Right ventricle myocardium superior (tissue), 1 donor: ENCODE measurements around the gene PLD6. TPM values are rescaled to one million over a fixed set of nuclear protein-coding genes. Genes with fewer than 3 reads are reported as not detected.
"Not testable (repeated sequence)": the region's sequence is repeated elsewhere in the genome, so short reads cannot be mapped to it uniquely, and the experiment has no call there.

Experiments used
- ATAC-seq: fragments of 200-7000 bp; cut with Tn5 transposase; one replicate; pipeline ENCODE4 v1.9.1; 2020; ENCODE audit warnings: mild to moderate bottlenecking; ENCODE audit not compliant: poor library complexity
- DNase-seq: peaks from one replicate; pipeline ENCODE4 v3.0.0-alpha.2; 2020
- intact Hi-C: fragments of 100-400 bp; cut with DNase I; formaldehyde crosslinking; loops from one replicate; pipeline ENCODE4 v1.11.2; 2022
- total RNA-seq: library from RNA; stranded (reverse); fragmentation: NEBNext Ultra II Directional; extraction: Animal tissue kit (Norgen Biotek cat#: 25700); gene quantifications from one replicate; pipeline ENCODE4 v1.2.1, GENCODE V29; 2021
- donor health status: DM: no; HTN: yes; CAD: no; lungs with severe emphysema.

Gene PLD6
- total RNA-seq, 1 donor from 2014 or later: 10.2 TPM

GRCh38 chr17:17184985-17185757 lies 21.0 kb downstream of the PLD6 start:
- ATAC-seq: peak; percentile 42
- DNase-seq, intact Hi-C loops: not testable (repeated sequence)

DNA sequence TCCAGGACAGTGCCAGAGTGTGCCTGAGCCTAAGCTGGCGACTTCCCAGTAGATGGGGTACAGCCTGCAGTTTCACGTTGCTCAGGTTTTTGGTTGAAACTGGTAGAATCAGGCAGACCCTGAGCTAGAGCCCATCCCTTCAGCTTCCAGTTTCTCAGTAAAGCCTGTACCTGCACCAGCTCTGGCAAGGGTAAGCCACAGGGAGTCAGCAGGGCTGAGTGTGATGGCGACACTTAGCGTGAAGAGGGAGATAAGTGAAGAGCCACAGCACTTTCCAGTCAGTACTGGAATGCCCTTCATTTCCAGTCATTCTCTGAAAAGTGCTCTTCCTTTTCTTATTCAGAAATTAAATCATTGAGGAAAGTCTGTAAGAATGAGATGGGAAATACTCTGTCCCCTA lies 22.4 kb downstream of the PLD6 start:
- intact Hi-C loops: no loop called here
- ATAC-seq: peak; percentile 66
- DNase-seq: no peak

- DNase-seq: no peak
- ATAC-seq: no peak
- intact Hi-C loops: no loop called here
Measured at GRCh38 chr17:17182598-17183136, 23.5 kb downstream of the PLD6 start.

DNA sequence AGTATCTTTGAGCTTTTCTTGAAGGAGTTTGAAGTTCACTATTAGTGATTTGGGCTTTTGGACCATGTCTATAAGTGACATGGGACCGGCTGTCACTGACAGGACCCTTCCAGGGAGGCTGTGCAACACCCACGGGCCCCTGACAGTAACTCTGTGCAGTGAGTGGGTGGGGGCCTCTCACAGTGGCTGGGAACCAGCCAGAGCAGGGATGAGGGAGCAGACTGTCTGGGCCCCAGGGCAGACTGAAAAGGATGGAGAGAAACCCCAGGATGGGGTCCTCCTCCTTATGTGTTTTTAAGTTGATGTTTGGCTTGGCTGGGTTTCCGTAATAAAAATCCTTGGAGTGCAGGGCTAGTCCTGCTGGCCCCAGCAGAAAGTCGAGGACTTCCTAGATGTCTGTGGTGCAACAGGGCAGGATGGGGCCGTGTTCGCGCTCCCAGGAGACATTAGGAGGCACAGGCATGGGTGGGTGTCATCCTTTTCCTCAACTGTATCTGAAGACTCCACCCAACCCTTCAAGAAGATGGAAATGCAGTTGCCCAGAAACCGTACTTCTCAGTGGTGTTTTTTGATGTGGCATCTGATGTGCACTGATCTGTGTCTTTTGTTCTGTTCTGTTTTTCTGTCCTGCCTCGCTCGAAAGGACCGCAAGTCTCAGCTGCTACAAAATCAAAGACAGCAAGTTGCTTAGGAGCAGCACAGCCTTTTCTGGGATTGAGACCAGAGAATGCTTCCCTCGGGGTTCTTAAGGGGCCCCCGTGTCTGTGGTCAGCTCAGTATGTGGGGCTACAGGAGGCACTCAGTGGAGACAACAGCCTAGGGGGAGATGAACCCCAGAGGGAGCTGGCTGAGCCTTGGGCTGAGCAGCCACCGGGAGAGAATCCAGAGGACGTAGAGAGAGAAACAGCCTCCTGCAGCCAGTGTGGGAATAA lies 24.2 kb downstream of the PLD6 start:
- ATAC-seq (no peak), DNase-seq (no peak)
- intact Hi-C loops: no loop called here

DNA sequence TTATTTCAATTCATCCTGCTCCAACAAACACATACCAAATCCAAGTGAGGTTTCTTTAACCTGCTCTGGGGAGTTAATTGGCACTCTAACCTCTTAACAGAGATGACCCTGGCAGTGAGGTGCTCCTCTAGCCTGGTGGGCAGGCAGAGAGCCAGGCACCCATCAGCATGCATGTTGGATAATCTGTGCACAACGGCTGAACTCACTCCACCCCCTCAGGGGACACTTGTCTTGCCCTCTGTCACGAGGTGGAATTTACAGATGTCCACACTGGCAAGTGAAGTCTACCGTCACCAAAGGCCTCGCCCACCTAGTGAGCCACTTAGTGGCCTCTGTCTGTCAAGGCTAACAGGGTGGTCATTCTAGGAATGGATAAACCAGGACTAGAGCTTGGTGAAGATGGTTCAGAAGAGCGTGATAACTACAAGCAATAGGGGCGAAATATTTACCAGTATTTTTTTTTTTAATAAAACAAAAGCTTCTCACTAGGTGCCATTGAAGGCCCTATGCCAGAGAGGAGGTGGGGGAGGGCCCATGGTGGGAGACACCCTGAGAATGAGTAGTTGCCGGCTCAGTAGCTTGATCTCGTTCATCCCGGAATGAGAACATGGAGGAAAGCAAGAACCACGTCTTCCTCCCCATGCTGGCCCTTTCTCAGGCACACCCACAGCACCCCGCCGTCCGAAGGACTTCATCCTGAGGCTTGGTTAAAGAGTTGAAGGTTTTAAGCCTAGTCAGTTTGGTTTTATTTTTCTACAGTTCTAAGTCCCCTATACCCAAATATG lies 25.2 kb downstream of the PLD6 start:
- intact Hi-C loops: no loop called here
- ATAC-seq: peak; percentile 44

DNA sequence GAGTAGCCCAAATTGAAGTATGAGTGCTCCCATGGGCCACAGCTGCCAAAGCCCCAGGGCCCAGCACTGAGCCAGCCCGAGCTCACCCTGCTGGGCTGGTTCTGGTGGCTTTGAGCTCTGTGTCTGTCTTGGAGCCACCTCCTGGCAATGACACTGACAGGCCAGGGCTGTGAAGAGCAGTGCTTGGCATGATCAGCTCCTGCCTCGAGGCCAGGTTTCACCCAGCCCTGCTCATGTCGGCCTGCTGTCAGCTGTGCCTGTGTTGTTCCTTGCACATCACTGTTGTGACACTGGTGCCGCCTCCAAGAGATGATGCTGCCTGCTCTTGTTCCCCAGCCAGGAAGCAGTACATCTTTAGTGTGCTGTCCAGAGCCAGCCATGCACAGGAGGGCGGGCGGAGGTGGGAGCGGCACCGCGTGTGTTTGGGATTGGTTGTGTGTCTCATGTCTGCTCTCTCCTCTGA lies 26.0 kb downstream of the PLD6 start:
- intact Hi-C loops: no loop called here
- peak; percentile 85 for ATAC-seq
- peak; percentile 66 for DNase-seq

More for the DNA sequence above, 25.2 kb downstream of the PLD6 start:
- DNase-seq: peak; percentile 57

DNA sequence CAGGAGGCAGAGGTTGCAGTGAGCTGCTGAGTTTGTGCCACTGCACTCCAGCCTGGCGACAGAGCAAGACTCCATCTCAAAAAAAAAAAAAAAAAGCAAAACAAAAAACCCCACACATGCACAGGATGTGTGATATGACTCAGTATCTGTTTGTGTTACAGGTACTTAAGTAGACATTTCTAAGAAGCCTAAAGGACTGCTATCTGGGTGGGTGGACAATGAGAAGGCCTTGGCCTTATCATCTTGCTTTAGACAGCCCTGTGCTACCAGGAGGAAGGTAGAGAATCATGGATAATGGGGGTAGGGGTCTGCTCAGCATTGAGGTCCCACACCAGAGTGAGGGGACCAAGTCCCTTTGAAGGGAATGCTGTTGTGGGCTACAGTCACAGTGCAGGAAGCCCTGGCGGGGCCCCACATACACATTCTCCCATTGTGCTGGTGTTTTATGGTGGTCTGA lies 26.7 kb downstream of the PLD6 start:
- DNase-seq (no peak), ATAC-seq (no peak)
- intact Hi-C loops: no loop called here

- ATAC-seq (no peak), DNase-seq (no peak)
- intact Hi-C loops: no loop called here
Measured at GRCh38 chr17:17177176-17177575, 29.0 kb downstream of the PLD6 start.

- intact Hi-C loops: no loop called here
- ATAC-seq (no peak), DNase-seq (no peak)
Measured at GRCh38 chr17:17176341-17176740, 29.8 kb downstream of the PLD6 start.

GRCh38 chr17:17175917-17176316 lies 30.2 kb downstream of the PLD6 start:
- ATAC-seq (no peak), DNase-seq (no peak)
- intact Hi-C loops: no loop called here

DNA sequence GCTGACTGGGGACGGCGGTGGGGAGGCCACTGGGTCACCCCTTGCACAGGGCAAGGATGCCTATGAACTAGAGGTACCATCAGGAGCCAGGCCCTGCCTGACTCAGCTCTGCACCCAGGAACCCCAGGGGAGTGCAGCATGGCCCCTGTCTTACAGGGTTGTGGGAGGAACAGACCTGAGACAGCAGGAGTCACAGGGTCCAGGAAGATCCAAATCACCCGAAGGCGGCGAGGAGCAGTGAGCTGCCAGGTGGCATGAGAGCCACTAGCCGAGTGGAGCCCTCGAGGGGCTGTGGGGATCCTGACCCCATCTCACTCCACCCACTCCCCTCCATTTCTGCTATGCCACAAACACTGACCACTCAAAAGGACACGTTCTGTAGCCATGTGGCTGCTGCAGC lies 30.8 kb downstream of the PLD6 start:
- ATAC-seq (no peak), DNase-seq (no peak)
- intact Hi-C loops: no loop called here

DNA sequence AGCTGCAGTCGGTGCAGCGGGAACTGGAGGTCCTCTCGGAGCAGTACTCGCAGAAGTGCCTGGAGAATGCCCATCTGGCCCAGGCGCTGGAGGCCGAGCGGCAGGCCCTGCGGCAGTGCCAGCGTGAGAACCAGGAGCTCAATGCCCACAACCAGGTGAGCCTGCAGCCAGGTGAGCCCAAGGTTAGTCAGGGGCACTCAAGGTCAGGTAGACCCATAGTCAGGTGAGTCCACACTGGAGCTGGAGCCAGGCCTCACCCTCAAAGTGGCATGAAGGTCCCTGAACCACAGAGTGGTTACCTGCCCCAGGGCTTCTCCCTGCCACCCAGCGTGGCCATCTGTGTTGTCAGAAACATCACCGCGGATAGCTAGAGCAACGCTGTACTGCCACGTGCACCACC lies 32.2 kb downstream of the PLD6 start:
- DNase-seq (no peak), ATAC-seq (no peak)
- intact Hi-C loops: no loop called here

GRCh38 chr17:17172990-17173389 lies 33.1 kb downstream of the PLD6 start:
- ATAC-seq: no peak
- intact Hi-C loops: no loop called here
- DNase-seq: peak; percentile 17

DNA sequence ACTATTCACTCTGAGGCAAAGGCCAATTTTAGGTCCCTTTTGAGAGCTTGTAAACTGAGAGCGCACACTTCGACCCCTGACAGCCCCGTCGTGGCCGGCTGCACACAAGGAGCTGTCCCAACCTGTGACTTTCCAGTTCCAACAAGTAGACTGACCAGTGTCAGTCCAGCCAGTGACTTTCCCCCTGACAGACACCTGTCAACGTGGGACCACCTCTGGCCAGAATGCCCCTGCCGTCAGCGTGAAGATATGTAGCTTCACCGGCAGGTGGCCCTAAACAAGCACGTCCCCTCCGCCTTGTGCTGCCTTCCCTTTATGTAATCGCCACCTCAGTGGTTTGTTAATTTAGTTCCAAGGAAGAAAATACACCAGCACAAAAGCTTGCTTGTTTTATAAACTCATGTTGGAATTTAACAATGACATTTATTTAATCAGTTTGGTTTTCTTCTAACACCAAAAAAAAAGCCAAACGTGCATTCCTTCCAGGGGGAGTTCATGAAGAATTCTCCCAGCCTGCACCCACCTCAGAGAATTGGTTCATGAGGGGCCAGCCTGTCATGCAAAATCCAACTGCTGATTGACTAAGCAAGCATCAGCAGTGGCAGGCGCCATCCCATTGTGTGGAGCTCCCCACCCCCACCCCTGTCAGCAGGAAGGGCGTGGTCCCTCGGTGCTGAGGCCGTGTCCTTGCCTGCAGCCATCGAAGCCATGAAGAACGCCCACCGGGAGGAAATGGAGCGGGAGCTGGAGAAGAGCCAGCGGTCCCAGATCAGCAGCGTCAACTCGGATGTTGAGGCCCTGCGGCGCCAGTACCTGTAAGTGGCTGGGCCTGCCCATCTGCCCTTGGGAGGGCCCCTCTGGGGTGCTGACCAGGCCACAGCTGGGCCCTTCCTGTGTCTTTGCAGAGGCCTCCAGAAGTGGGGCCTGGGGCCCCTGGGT lies 33.9 kb downstream of the PLD6 start:
- ATAC-seq (peak; percentile 35), DNase-seq (peak; percentile 65)
- intact Hi-C loops: no loop called here

GRCh38 chr17:17171186-17171585 lies 34.9 kb downstream of the PLD6 start:
- no peak for ATAC-seq
- DNase-seq: peak; percentile 9
- intact Hi-C loops: no loop called here

DNA sequence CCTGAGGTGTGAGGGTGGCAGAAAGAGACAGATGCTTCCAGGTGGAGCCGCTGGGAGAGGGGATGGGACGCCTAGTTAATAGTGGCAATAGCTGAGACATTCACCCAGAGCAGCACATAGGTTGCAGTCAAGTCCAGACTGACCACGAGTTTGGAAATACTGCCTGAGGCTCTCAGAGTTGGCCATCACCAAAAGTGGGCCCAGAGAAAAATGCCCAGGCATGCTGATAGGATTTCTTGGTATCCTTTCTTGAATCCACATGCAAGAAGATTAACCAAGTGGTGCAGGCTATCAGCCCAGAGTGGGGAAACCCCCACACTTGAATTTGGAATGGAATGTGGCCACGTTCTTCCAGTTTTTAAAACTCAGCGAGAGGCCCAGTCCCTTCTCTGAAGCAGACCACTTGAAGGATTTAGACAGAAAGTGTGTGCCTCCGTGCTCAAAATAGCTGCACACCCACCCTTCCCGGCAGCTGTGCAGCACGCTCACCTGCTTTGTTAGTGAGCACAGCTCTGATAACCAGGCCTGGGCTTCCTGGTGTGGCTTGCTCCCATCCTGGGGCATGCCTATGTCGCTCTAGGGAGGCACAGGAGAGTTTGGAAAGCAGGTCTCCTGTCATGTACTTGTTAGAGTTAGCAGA lies 35.7 kb downstream of the PLD6 start:
- intact Hi-C loops: no loop called here
- ATAC-seq (no peak), DNase-seq (peak; percentile 20)

GRCh38 chr17:17169396-17169795 lies 36.7 kb downstream of the PLD6 start:
- no peak for ATAC-seq
- DNase-seq: no peak
- intact Hi-C loops: no loop called here
